ENCODE data around the gene RNASE11.

GRCh38 chr14:20603813-20604690 is 16.3 kb upstream of the RNASE11 start:
- TF ChIP-seq CTCF (IDR thresholded peaks at IDR 0.05; ENCODE audit: low read depth, low read length, missing input control) (no peak), REST (IDR thresholded peaks at IDR 0.05) (no peak), YY1 (IDR thresholded peaks at IDR 0.05) (no peak), HNF4G (IDR thresholded peaks at IDR 0.05) (no peak), FOXA1 (IDR thresholded peaks at IDR 0.05) (no peak), RXRA (IDR thresholded peaks at IDR 0.05) (no peak), RAD21 (IDR thresholded peaks at IDR 0.05) (no peak), TAF1 (conservative IDR thresholded peaks at IDR 0.05) (no peak), ZBTB33 (IDR thresholded peaks at IDR 0.05) (no peak)

All from liver (tissue), 3 donors.